IMR-90 (cell line): ENCODE data around the gene DIP2C. TPM values are rescaled to one million over a fixed set of nuclear protein-coding genes. Genes with fewer than 3 reads are reported as not detected.

ENCODE experiments used
- ATAC-seq: fragments of 200-7000 bp; cut with Tn5 transposase; 2 replicates; pipeline ENCODE4 v1.9.1; 2020; ENCODE audit warnings: low read depth, mild to moderate bottlenecking, moderate library complexity
- BruUV-seq: library from RNA; stranded (reverse); fragments of 400-500 nt; replicated peaks from 2 replicates; lab custom pipeline; 2021; lab: Mats Ljungman, UMichigan
- CTCF ChIA-PET: fragments of 300-600 bp; formaldehyde crosslinking; extraction: SDS; loops from one replicate; lab custom pipeline; 2021; ENCODE audit warnings: antibody characterized with exemption; lab: Yijun Ruan, JAX
- POLR2A ChIA-PET: fragments of 300-600 bp; sonication (Branson Sonifier 250); formaldehyde crosslinking; loops from one replicate; lab custom pipeline; 2022; ENCODE audit warnings: antibody characterized with exemption; ENCODE audit not compliant: unreplicated experiment; lab: Charles Lee
- DNase-seq: peaks from one replicate; pipeline ENCODE4 v3.0.0; 2013
- H2AFZ ChIP-seq: replicated peaks from 2 replicates; pipeline ENCODE3; 2013; ENCODE audit warnings: low read length, mild to moderate bottlenecking; ENCODE audit not compliant: poor library complexity
- H2AK5ac ChIP-seq: 2 replicates; pipeline ENCODE4 v1.6.1; 2013; ENCODE audit warnings: low read depth, low read length, inconsistent platforms
- H2AK9ac ChIP-seq: replicated peaks from 2 replicates; pipeline ENCODE3; 2013; ENCODE audit warnings: mild to moderate bottlenecking, low read depth, low read length, moderate library complexity; ENCODE audit not compliant: poor library complexity
- H2BK120ac ChIP-seq: 2 replicates; pipeline ENCODE4 v1.6.1; 2013; ENCODE audit warnings: low read depth, low read length, inconsistent platforms
- H2BK15ac ChIP-seq: 3 replicates; pipeline ENCODE4 v1.6.1; 2013; ENCODE audit warnings: low read depth, low read length, inconsistent platforms
- H2BK20ac ChIP-seq: 2 replicates; pipeline ENCODE4 v1.6.1; 2013; ENCODE audit warnings: low read depth, mild to moderate bottlenecking, inconsistent platforms, low read length, moderate library complexity
- H2BK5ac ChIP-seq: 2 replicates; pipeline ENCODE4 v1.6.1; 2013; ENCODE audit warnings: mild to moderate bottlenecking, low read depth, low read length, inconsistent platforms; ENCODE audit not compliant: poor library complexity, severe bottlenecking
- H3K14ac ChIP-seq: replicated peaks from 2 replicates; pipeline ENCODE4 v1.6.1; 2013; ENCODE audit warnings: low read depth, low read length, inconsistent platforms
- H3K18ac ChIP-seq: 2 replicates; pipeline ENCODE4 v1.6.1; 2013; ENCODE audit warnings: low read depth, low read length, control low read depth
- H3K23ac ChIP-seq: 2 replicates; pipeline ENCODE4 v1.6.1; 2013; ENCODE audit warnings: low read depth, low read length, inconsistent platforms
- H3K27ac ChIP-seq: 2 replicates; pipeline ENCODE4 v1.5.1; 2013; ENCODE audit warnings: mild to moderate bottlenecking, control low read depth, low read length; ENCODE audit not compliant: insufficient read depth
- H3K27me3 ChIP-seq: 2 replicates; pipeline ENCODE4 v1.6.1; 2013; ENCODE audit warnings: low read length; ENCODE audit not compliant: control insufficient read depth, insufficient read depth
- H3K36me3 ChIP-seq: 2 replicates; pipeline ENCODE4 v1.6.1; 2013; ENCODE audit warnings: low read length, mixed read lengths; ENCODE audit not compliant: control insufficient read depth, insufficient read depth
- H3K4ac ChIP-seq: 2 replicates; pipeline ENCODE4 v1.6.1; 2013; ENCODE audit warnings: low read depth, low read length, inconsistent platforms
- H3K4me1 ChIP-seq: 2 replicates; pipeline ENCODE4 v1.6.1; 2013; ENCODE audit warnings: low read length, mixed read lengths; ENCODE audit not compliant: control insufficient read depth, insufficient read depth
- H3K4me2 ChIP-seq: 2 replicates; pipeline ENCODE4 v1.6.1; 2013; ENCODE audit warnings: low read depth, mild to moderate bottlenecking, control low read depth, low read length, moderate library complexity
- H3K4me3 ChIP-seq: 2 replicates; pipeline ENCODE4 v1.5.1; 2013; ENCODE audit warnings: low read depth, mild to moderate bottlenecking, control low read depth, low read length, moderate library complexity; ENCODE audit not compliant: insufficient read depth
- H3K56ac ChIP-seq: 2 replicates; pipeline ENCODE4 v1.6.1; 2013; ENCODE audit warnings: low read length, inconsistent platforms; ENCODE audit not compliant: insufficient read depth; ENCODE audit errors: extremely low read depth
- H3K79me1 ChIP-seq, 2 experiments: 2 replicates each; pipeline ENCODE4 v1.6.1; 2013; ENCODE audit warnings: low read length in 2 of 2, inconsistent platforms in 1 of 2, low read depth in 1 of 2
- H3K9ac ChIP-seq: 2 replicates; pipeline ENCODE4 v1.6.1; 2013; ENCODE audit warnings: low read depth, low read length, control low read depth
- H3K9me1 ChIP-seq: 2 replicates; pipeline ENCODE4 v1.6.1; 2013; ENCODE audit warnings: low read length, inconsistent platforms; ENCODE audit not compliant: insufficient read depth
- H3K9me3 ChIP-seq: 2 replicates; pipeline ENCODE4 v1.6.1; 2013; ENCODE audit warnings: low read length; ENCODE audit not compliant: control insufficient read depth, insufficient read depth
- H4K20me1 ChIP-seq: 2 replicates; pipeline ENCODE4 v1.6.1; 2013; ENCODE audit warnings: low read length, inconsistent platforms; ENCODE audit not compliant: insufficient read depth
- H4K5ac ChIP-seq: 2 replicates; pipeline ENCODE4 v1.6.1; 2013; ENCODE audit warnings: mild to moderate bottlenecking, low read depth, low read length, control low read depth
- H4K8ac ChIP-seq, 2 experiments: 2 replicates each; pipeline ENCODE4 v1.6.1; 2013; ENCODE audit warnings: low read depth in 2 of 2, low read length in 2 of 2, control low read depth in 1 of 2, inconsistent platforms in 1 of 2
- H4K91ac ChIP-seq: 2 replicates; pipeline ENCODE4 v1.6.1; 2013; ENCODE audit warnings: low read depth, low read length, inconsistent platforms; ENCODE audit not compliant: insufficient read depth
- BHLHE40 ChIP-seq: fragments of 150-350 bp; IDR thresholded peaks from 2 replicates; pipeline ENCODE4 v1.6.1; 2016; ENCODE audit warnings: mild to moderate bottlenecking, low read depth, low read length
- CEBPB ChIP-seq: IDR thresholded peaks from 2 replicates; pipeline ENCODE4 v1.6.1; 2012; ENCODE audit warnings: low read depth, low read length, improper control_type of control experiment
- CHD1 ChIP-seq: IDR thresholded peaks from 2 replicates; pipeline ENCODE4 v1.6.1; 2012; ENCODE audit warnings: low read depth, low read length, improper control_type of control experiment
- FOS ChIP-seq: fragments of 150-350 bp; IDR thresholded peaks from 2 replicates; pipeline ENCODE4 v1.6.1; 2016; ENCODE audit warnings: low read depth, low read length
- MAFK ChIP-seq: IDR thresholded peaks from 2 replicates; pipeline ENCODE4 v1.6.1; 2012; ENCODE audit warnings: low read depth, low read length, improper control_type of control experiment
- MAZ ChIP-seq: IDR thresholded peaks from 2 replicates; pipeline ENCODE4 v1.6.1; 2012; ENCODE audit warnings: low read depth, mild to moderate bottlenecking, low read length, improper control_type of control experiment, moderate library complexity, borderline replicate concordance
- MXI1 ChIP-seq: IDR thresholded peaks from 2 replicates; pipeline ENCODE4 v1.6.1; 2012; ENCODE audit warnings: low read depth, mild to moderate bottlenecking, low read length, moderate library complexity, borderline replicate concordance
- NFE2L2 ChIP-seq: fragments of 150-350 bp; IDR thresholded peaks from 2 replicates; pipeline ENCODE4 v1.6.1; 2016; ENCODE audit warnings: low read depth, mild to moderate bottlenecking, low read length
- POLR2A ChIP-seq: IDR thresholded peaks from 2 replicates; pipeline ENCODE4 v1.6.1; 2012; ENCODE audit warnings: mild to moderate bottlenecking, low read depth, low read length
- RAD21 ChIP-seq: IDR thresholded peaks from 2 replicates; pipeline ENCODE4 v1.6.1; 2012; ENCODE audit warnings: low read length, improper control_type of control experiment
- RCOR1 ChIP-seq: IDR thresholded peaks from 2 replicates; pipeline ENCODE4 v1.6.1; 2012; ENCODE audit warnings: mild to moderate bottlenecking, low read length, improper control_type of control experiment; ENCODE audit not compliant: insufficient replicate concordance
- RFX5 ChIP-seq: IDR thresholded peaks from 2 replicates; pipeline ENCODE4 v1.8.0; 2012; ENCODE audit warnings: low read depth, mild to moderate bottlenecking, low read length, moderate library complexity
- SMC3 ChIP-seq: fragments of 150-350 bp; IDR thresholded peaks from 2 replicates; pipeline ENCODE4 v1.6.1; 2016; ENCODE audit warnings: low read depth, mild to moderate bottlenecking, antibody characterized with exemption, low read length, moderate library complexity
- WGBS, 2 experiments: methylation state at CpG; one replicate each; pipeline versions ENCODE4 v1.1.5 to v1.1.7; 2013; ENCODE audit warnings: missing lambda C conversion rate in 2 of 2; ENCODE audit not compliant: insufficient read length in 1 of 2; ENCODE audit errors: extremely low coverage in 2 of 2; 5-methylcytosine and 5-hydroxymethylcytosine counted together
- dilution Hi-C: fragments of 300-500 bp; cut with HindIII; formaldehyde crosslinking; loops from one replicate; pipeline ENCODE4 v1.14.3; 2018; ENCODE audit warnings: low sequenced_read_pairs; ENCODE audit not compliant: unreplicated experiment
- in situ Hi-C: fragments of 300-500 bp; cut with MboI; formaldehyde crosslinking; loops from 3 replicates; pipeline ENCODE4 v1.14.3; 2019; ENCODE audit warnings: low sequenced_read_pairs, inconsistent platforms, mixed read lengths
- intact Hi-C: fragments of 100-400 bp; cut with micrococcal nuclease; formaldehyde crosslinking; loops from 2 replicates; pipeline ENCODE4 v1.10.0; 2022
- polyA plus RNA-seq, 3 experiments: library from polyadenylated mRNA; depleted of rRNA; stranded (reverse); fragments of >200 nt; gene quantifications; 2 replicates each; pipeline ENCODE4 v1.2.3, GENCODE V29; 2012; ENCODE audit warnings: low replicate concordance in 1 of 3
- total RNA-seq: library from RNA; depleted of rRNA; stranded (reverse); fragments of >200 nt; gene quantifications from 2 replicates; pipeline ENCODE4 v1.2.3, GENCODE V29; 2012
- TF ChIP-seq, protein P1 (sequence below): fragments of 150-350 bp; IDR thresholded peaks from 2 replicates; pipeline ENCODE4 v1.6.1; 2017; ENCODE audit warnings: mild to moderate bottlenecking, antibody characterized with exemption, low read length, low read depth
- TF ChIP-seq, protein P2 (sequence below): conservative IDR thresholded peaks from 2 replicates; pipeline ENCODE4 v1.5.1; 2012; ENCODE audit warnings: mild to moderate bottlenecking, low read depth, low read length, improper control_type of control experiment
- TF ChIP-seq, protein P3 (sequence below): fragments of 150-350 bp; IDR thresholded peaks from 2 replicates; pipeline ENCODE4 v1.6.1; 2016; ENCODE audit warnings: low read depth, mild to moderate bottlenecking, low read length, moderate library complexity, borderline replicate concordance

Gene DIP2C
- total and polyA plus RNA-seq, 2 of the 4 experiments (the other 2 are of a cell fraction): 8.6 to 17.3 TPM

GRCh38 chr10:661597-662222 is 27.8 kb downstream of the DIP2C start:
- Histone ChIP-seq H3K79me1 (peaks cover 31 to 78% of the 10 kb centered on the region in 2 experiments), H3K18ac (no peak overlapping the region), H4K20me1 (peaks cover 75% of the 10 kb centered on the region), H3K4ac (no peak overlapping the region), H3K4me3 (no peak overlapping the region), H3K4me2 (no peak overlapping the region), H3K36me3 (no peaks in the 10 kb centered on the region), H4K8ac (no peak overlapping the region), H2BK120ac (no peak overlapping the region), H2BK5ac (no peak overlapping the region), H4K5ac (no peak overlapping the region), H2AK9ac (peak overlapping the region; percentile 25), H2BK20ac (no peak overlapping the region), H3K4me1 (peaks cover 24% of the 10 kb centered on the region), H3K9me3 (no peaks in the 10 kb centered on the region), H4K91ac (no peak overlapping the region), H3K27ac (no peak overlapping the region), H3K14ac (no peak overlapping the region), H3K9me1 (peaks cover 20% of the 10 kb centered on the region), H3K27me3 (no peaks in the 10 kb centered on the region), H2BK15ac (no peak overlapping the region), H2AK5ac (no peak overlapping the region), H3K23ac (no peak overlapping the region), H3K56ac (no peak overlapping the region), H3K9ac (no peak overlapping the region), H2AFZ (no peak overlapping the region)
- ATAC-seq (no peak), DNase-seq (no peak)
- dilution Hi-C loops (no loop called here), intact Hi-C loops (no loop called here), in situ Hi-C loops (no loop called here)
- TF ChIP-seq MAZ (no peak), CHD1 (no peak), BHLHE40 (no peak), SMC3 (no peak), RAD21 (no peak), MAFK (no peak), NFE2L2 (no peak), RCOR1 (no peak), POLR2A (no peak), RFX5 (no peak), FOS (no peak), MXI1 (no peak), CEBPB (no peak)
- TF ChIP-seq, protein P1, sequence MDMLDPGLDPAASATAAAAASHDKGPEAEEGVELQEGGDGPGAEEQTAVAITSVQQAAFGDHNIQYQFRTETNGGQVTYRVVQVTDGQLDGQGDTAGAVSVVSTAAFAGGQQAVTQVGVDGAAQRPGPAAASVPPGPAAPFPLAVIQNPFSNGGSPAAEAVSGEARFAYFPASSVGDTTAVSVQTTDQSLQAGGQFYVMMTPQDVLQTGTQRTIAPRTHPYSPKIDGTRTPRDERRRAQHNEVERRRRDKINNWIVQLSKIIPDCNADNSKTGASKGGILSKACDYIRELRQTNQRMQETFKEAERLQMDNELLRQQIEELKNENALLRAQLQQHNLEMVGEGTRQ: no peak
- TF ChIP-seq, protein P2, sequence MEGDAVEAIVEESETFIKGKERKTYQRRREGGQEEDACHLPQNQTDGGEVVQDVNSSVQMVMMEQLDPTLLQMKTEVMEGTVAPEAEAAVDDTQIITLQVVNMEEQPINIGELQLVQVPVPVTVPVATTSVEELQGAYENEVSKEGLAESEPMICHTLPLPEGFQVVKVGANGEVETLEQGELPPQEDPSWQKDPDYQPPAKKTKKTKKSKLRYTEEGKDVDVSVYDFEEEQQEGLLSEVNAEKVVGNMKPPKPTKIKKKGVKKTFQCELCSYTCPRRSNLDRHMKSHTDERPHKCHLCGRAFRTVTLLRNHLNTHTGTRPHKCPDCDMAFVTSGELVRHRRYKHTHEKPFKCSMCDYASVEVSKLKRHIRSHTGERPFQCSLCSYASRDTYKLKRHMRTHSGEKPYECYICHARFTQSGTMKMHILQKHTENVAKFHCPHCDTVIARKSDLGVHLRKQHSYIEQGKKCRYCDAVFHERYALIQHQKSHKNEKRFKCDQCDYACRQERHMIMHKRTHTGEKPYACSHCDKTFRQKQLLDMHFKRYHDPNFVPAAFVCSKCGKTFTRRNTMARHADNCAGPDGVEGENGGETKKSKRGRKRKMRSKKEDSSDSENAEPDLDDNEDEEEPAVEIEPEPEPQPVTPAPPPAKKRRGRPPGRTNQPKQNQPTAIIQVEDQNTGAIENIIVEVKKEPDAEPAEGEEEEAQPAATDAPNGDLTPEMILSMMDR: no peak
- TF ChIP-seq, protein P3, sequence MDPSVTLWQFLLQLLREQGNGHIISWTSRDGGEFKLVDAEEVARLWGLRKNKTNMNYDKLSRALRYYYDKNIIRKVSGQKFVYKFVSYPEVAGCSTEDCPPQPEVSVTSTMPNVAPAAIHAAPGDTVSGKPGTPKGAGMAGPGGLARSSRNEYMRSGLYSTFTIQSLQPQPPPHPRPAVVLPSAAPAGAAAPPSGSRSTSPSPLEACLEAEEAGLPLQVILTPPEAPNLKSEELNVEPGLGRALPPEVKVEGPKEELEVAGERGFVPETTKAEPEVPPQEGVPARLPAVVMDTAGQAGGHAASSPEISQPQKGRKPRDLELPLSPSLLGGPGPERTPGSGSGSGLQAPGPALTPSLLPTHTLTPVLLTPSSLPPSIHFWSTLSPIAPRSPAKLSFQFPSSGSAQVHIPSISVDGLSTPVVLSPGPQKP: no peak
- BruUV-seq: no TSS peak
- WGBS, 2 experiments: 85% methylated on average over 9 of the region's 16 CpGs; no CpG with 5 or more reads in 1 of the 2 experiments
- ChIA-PET POLR2A (no interaction called here), CTCF (interaction anchor here (1.0 kb wide), 1 partner anchor 163 kb away, joined by 3 read pairs; no protein-coding TSS in a partner anchor)
